GM18505 (cell line): ENCODE results near the gene MORN3.
"Not testable (repeated sequence)": the region's sequence is repeated elsewhere in the genome, so short reads cannot be mapped to it uniquely, and the experiment has no call there.

Experiments
- ATAC-seq: cut with Tn5 transposase; IDR thresholded peaks from one replicate; pipeline ENCODE4 v1.9.1; 2021; ENCODE audit not compliant: unreplicated experiment
- POLR2A ChIP-seq: IDR thresholded peaks from 4 replicates; pipeline ENCODE4 v1.6.1; 2011; ENCODE audit warnings: borderline replicate concordance; ENCODE audit not compliant: insufficient read depth, insufficient read length; ENCODE audit errors: extremely low read depth

Gene MORN3

GRCh38 chr12:121673013-121673511 is 3.6 kb upstream of the MORN3 start:
- ATAC-seq: no peak
- no peak for TF ChIP-seq POLR2A

- no peak for ATAC-seq
These were observed 519 bp downstream of the MORN3 start for GRCh38 chr12:121668750-121669520.

GRCh38 chr12:121666829-121667228 is 2.6 kb downstream of the MORN3 start:
- not testable (repeated sequence) for ATAC-seq

More at GRCh38 chr12:121668750-121669520, 519 bp downstream of the MORN3 start:
- no peak for TF ChIP-seq POLR2A

GRCh38 chr12:121663610-121663929 is 5.9 kb downstream of the MORN3 start:
- TF ChIP-seq POLR2A: no peak
- no peak for ATAC-seq

- ATAC-seq: not testable (repeated sequence)
These were observed 7.9 kb downstream of the MORN3 start for GRCh38 chr12:121661353-121662105.

- ATAC-seq: no peak
- TF ChIP-seq POLR2A: no peak
These were observed 12.0 kb downstream of the MORN3 start for GRCh38 chr12:121657305-121658008.

- TF ChIP-seq POLR2A: no peak
- ATAC-seq: no peak
These were observed 13.3 kb downstream of the MORN3 start for GRCh38 chr12:121656122-121656521.

GRCh38 chr12:121653999-121654398 is 15.5 kb downstream of the MORN3 start:
- ATAC-seq: no peak

GRCh38 chr12:121652767-121653497 is 16.5 kb downstream of the MORN3 start:
- TF ChIP-seq POLR2A: no peak
- ATAC-seq: no peak

More at GRCh38 chr12:121653999-121654398, 15.5 kb downstream of the MORN3 start:
- TF ChIP-seq POLR2A: no peak

- TF ChIP-seq POLR2A: no peak
- ATAC-seq: no peak
These were observed 18.1 kb downstream of the MORN3 start for GRCh38 chr12:121651320-121651719.

GRCh38 chr12:121649819-121650353 is 19.6 kb downstream of the MORN3 start:
- no peak for TF ChIP-seq POLR2A

GRCh38 chr12:121649322-121649721 is 20.1 kb downstream of the MORN3 start:
- ATAC-seq: no peak
- TF ChIP-seq POLR2A: no peak

More at GRCh38 chr12:121649819-121650353, 19.6 kb downstream of the MORN3 start:
- no peak for ATAC-seq

GRCh38 chr12:121648458-121649028 is 20.9 kb downstream of the MORN3 start:
- TF ChIP-seq POLR2A: no peak
- ATAC-seq: no peak

GRCh38 chr12:121641343-121641630 is 28.2 kb downstream of the MORN3 start:
- no peak for ATAC-seq
- no peak for TF ChIP-seq POLR2A
